Neural cell (in vitro differentiated cells): ENCODE results near the gene TRAPPC2B. TPM values are rescaled to one million over a fixed set of nuclear protein-coding genes. Genes with fewer than 3 reads are reported as not detected.

Experiments
- polyA plus RNA-seq: library from polyadenylated mRNA; depleted of rRNA; stranded (reverse); fragments of >200 nt; gene quantifications from 2 replicates; pipeline ENCODE4 v1.2.3, GENCODE V29; 2014

Gene TRAPPC2B
- polyA plus RNA-seq, 1 donor from 2014 or later = 42.6 TPM

Other genes with a start within 250 kb of the TRAPPC2B start
- not detected in 2 replicates for gene USP29, start 243.6 kb upstream of the TRAPPC2B start, polyA plus RNA-seq
- not detected in 2 replicates for gene ZIM3, start 218.3 kb upstream of the TRAPPC2B start, polyA plus RNA-seq
- not detected in 2 replicates for gene DUXA, start 196.1 kb upstream of the TRAPPC2B start, polyA plus RNA-seq
- 10.4 and 16.9 TPM in 2 replicates for gene ZNF264, start 172.1 kb upstream of the TRAPPC2B start, polyA plus RNA-seq
- 1.6 and 2.0 TPM in 2 replicates for gene AURKC, start 132.5 kb upstream of the TRAPPC2B start, polyA plus RNA-seq
- gene ZNF805, start 122.9 kb upstream of the TRAPPC2B start, polyA plus RNA-seq = 4.9 and 6.6 TPM in 2 replicates
- gene ZNF460, start 83.1 kb upstream of the TRAPPC2B start, polyA plus RNA-seq = 11.2 and 23.4 TPM in 2 replicates
- gene ZNF543, start 43.1 kb upstream of the TRAPPC2B start, polyA plus RNA-seq = 9.3 and 14.8 TPM in 2 replicates
- 20.6 and 23.0 TPM in 2 replicates for gene ZNF304, start 12.3 kb upstream of the TRAPPC2B start, polyA plus RNA-seq
- gene ZNF547, start within 50 bp of the TRAPPC2B start, polyA plus RNA-seq = 11.6 and 13.1 TPM in 2 replicates
- 59.0 and 78.7 TPM in 2 replicates for gene ZNF548, start 26.3 kb downstream of the TRAPPC2B start, polyA plus RNA-seq
- 26.3 and 32.1 TPM in 2 replicates for gene ZNF17, start 47.6 kb downstream of the TRAPPC2B start, polyA plus RNA-seq
- gene ZNF749, start 71.8 kb downstream of the TRAPPC2B start, polyA plus RNA-seq = 22.1 and 24.2 TPM in 2 replicates
- 5.4 and 6.2 TPM in 2 replicates for gene VN1R1, start 93.6 kb downstream of the TRAPPC2B start, polyA plus RNA-seq
- 24.0 and 29.7 TPM in 2 replicates for gene ZNF772, start 114.0 kb downstream of the TRAPPC2B start, polyA plus RNA-seq
- gene ZNF419, start 124.2 kb downstream of the TRAPPC2B start, polyA plus RNA-seq = 34.5 and 46.3 TPM in 2 replicates
- gene ZNF773, start 136.4 kb downstream of the TRAPPC2B start, polyA plus RNA-seq = 17.2 and 23.3 TPM in 2 replicates
- gene ZNF549, start 163.8 kb downstream of the TRAPPC2B start, polyA plus RNA-seq = 17.9 and 24.0 TPM in 2 replicates
- gene ZNF550, start 196.3 kb downstream of the TRAPPC2B start, polyA plus RNA-seq = 21.5 and 21.9 TPM in 2 replicates
- gene ZNF416, start 215.4 kb downstream of the TRAPPC2B start, polyA plus RNA-seq = 6.3 and 6.4 TPM in 2 replicates
- gene ZIK1, start 220.6 kb downstream of the TRAPPC2B start, polyA plus RNA-seq = 19.4 and 25.2 TPM in 2 replicates
- 10.2 and 11.6 TPM in 2 replicates for gene ZNF530, start 236.3 kb downstream of the TRAPPC2B start, polyA plus RNA-seq